HepG2 (cell line): ENCODE results near the gene SPHK1. TPM values are rescaled to one million over a fixed set of nuclear protein-coding genes. Genes with fewer than 3 reads are reported as not detected.

Experiments used
- ARID2 ChIP-seq: sonication (generic); formaldehyde crosslinking; IDR thresholded peaks from 2 replicates; pipeline ENCODE4 v1.8.1; 2022; ENCODE audit warnings: mild to moderate bottlenecking, missing genetic modification reagents, borderline replicate concordance
- CC2D1A ChIP-seq: sonication (generic); formaldehyde crosslinking; IDR thresholded peaks from 2 replicates; pipeline ENCODE4 v1.8.1; 2023; ENCODE audit warnings: mild to moderate bottlenecking, missing genetic modification reagents
- EZH2 ChIP-seq: conservative IDR thresholded peaks from 2 replicates; pipeline ENCODE4 v1.6.1; 2012; ENCODE audit warnings: mild to moderate bottlenecking, low read depth, low read length, moderate library complexity
- GATAD2A ChIP-seq: IDR thresholded peaks from 2 replicates; pipeline ENCODE4 v1.6.1; 2016
- HDAC1 ChIP-seq: sonication (generic); formaldehyde crosslinking; IDR thresholded peaks from 2 replicates; pipeline ENCODE4 v1.5.1; 2020; ENCODE audit warnings: mild to moderate bottlenecking, missing genetic modification reagents
- JUN ChIP-seq: sonication (generic); formaldehyde crosslinking; IDR thresholded peaks from 2 replicates; pipeline ENCODE4 v1.4.0; 2020; ENCODE audit warnings: mild to moderate bottlenecking, missing genetic modification reagents
- NFAT5 ChIP-seq: sonication (generic); formaldehyde crosslinking; IDR thresholded peaks from 2 replicates; pipeline ENCODE4 v1.4.0; 2020; ENCODE audit warnings: missing genetic modification reagents
- PAWR ChIP-seq: sonication (generic); formaldehyde crosslinking; IDR thresholded peaks from 2 replicates; pipeline ENCODE4 v1.4.0; 2020; ENCODE audit warnings: missing genetic modification reagents, mild to moderate bottlenecking, borderline replicate concordance
- PHB2 ChIP-seq: fragments of 450-650 bp; IDR thresholded peaks from 2 replicates; pipeline ENCODE4 v1.6.1; 2018; ENCODE audit not compliant: partially characterized antibody
- TFE3 ChIP-seq: IDR thresholded peaks from 2 replicates; pipeline ENCODE4 v1.6.1; 2016
- U2AF1 ChIP-seq: fragments of 200-400 bp; formaldehyde crosslinking; optimal IDR thresholded peaks from 2 replicates; pipeline ENCODE3; 2017; ENCODE audit warnings: mild to moderate bottlenecking, low read depth, low read length
- ZNF136 ChIP-seq: sonication (generic); formaldehyde crosslinking; IDR thresholded peaks from 2 replicates; pipeline ENCODE4 v1.8.1; 2022; ENCODE audit warnings: low read depth, mild to moderate bottlenecking, moderate library complexity, missing genetic modification reagents
- ZNF143 ChIP-seq: sonication (generic); formaldehyde crosslinking; IDR thresholded peaks from 2 replicates; pipeline ENCODE4 v1.4.0; 2020; ENCODE audit warnings: missing genetic modification reagents
- ZNF543 ChIP-seq: sonication (generic); formaldehyde crosslinking; IDR thresholded peaks from 2 replicates; pipeline ENCODE4 v1.4.0; 2020; ENCODE audit warnings: mild to moderate bottlenecking, missing genetic modification reagents
- ZNF563 ChIP-seq: sonication (generic); formaldehyde crosslinking; IDR thresholded peaks from 2 replicates; pipeline ENCODE4 v1.8.0; 2022; ENCODE audit warnings: mild to moderate bottlenecking, moderate library complexity, missing genetic modification reagents
- ZNF879 ChIP-seq: sonication (generic); formaldehyde crosslinking; IDR thresholded peaks from 2 replicates; pipeline ENCODE4 v1.8.1; 2023; ENCODE audit warnings: missing genetic modification reagents
- ZSCAN20 ChIP-seq: sonication (generic); formaldehyde crosslinking; IDR thresholded peaks from 2 replicates; pipeline ENCODE4 v1.4.0; 2020; ENCODE audit warnings: missing genetic modification reagents, mild to moderate bottlenecking, borderline replicate concordance
- polyA plus RNA-seq, 8 experiments: library from polyadenylated mRNA; depleted of rRNA in 3 of 8; stranded (reverse) in 7 of 8; unstranded in 1 of 8; fragments of >200 nt; fragmentation: Illumina TruSeq in 4 of 8; extraction: Trizol in 4 of 8; gene quantifications; 2 replicates each; pipeline versions ENCODE4 v1.2.1 to v1.2.3, GENCODE V29; 2011 to 2016; ENCODE audit warnings: low read depth in 4 of 8, missing spikeins in 1 of 8, mixed read lengths in 1 of 8; ENCODE audit not compliant: insufficient read depth in 1 of 8
- total RNA-seq, 5 experiments: library from RNA; depleted of rRNA; stranded (reverse); fragments of >200 nt; fragmentation: Illumina TruSeq; extraction: Trizol; gene quantifications; 2 replicates each; pipeline ENCODE4 v1.2.3, GENCODE V29; 2016; ENCODE audit warnings: low read depth in 1 of 5
- TF ChIP-seq, protein P1 (sequence below): IDR thresholded peaks from 2 replicates; pipeline ENCODE4 v1.6.1; 2016; ENCODE audit warnings: missing biosample characterization, missing genetic modification reagents, low read depth
- TF ChIP-seq, protein P2 (sequence below), 2 experiments: fragments of 450-650 bp in 1 of 2; sonication (generic) in 1 of 2; formaldehyde crosslinking; IDR thresholded peaks; 2 replicates each; pipeline versions ENCODE4 v1.5.0 to v1.8.0; 2020 to 2022; ENCODE audit warnings: mild to moderate bottlenecking in 1 of 2, missing genetic modification reagents in 1 of 2

The SPHK1 gene
- total and polyA plus RNA-seq, 2 of the 13 experiments (the other 11 are each of a cell fraction or from before 2014, with no cell fraction given): 129 to 160 TPM

- TF ChIP-seq NFAT5 (0 out of 2 replicates have a peak, but pooled peaks have one; percentile 45), GATAD2A (CRISPR knock-in tag) (no peak; the same call in 1 of the 2 replicates), ZNF879 (CRISPR knock-in tag) (peak; percentile 96), PHB2 (no peak), U2AF1 (peak; percentile 86), JUN (CRISPR knock-in tag) (no peak; the same call in 1 of the 2 replicates), ARID2 (CRISPR knock-in tag) (no peak; the same call in 1 of the 2 replicates), ZSCAN20 (CRISPR knock-in tag) (peak; percentile 26; the same call in 1 of the 2 replicates), EZH2 (no peak), CC2D1A (CRISPR knock-in tag) (no peak; the same call in none of the 2 replicates), PAWR (CRISPR knock-in tag) (no peak), ZNF543 (CRISPR knock-in tag) (no peak), TFE3 (CRISPR knock-in tag) (peak; percentile 70; the same call in 1 of the 2 replicates), ZNF136 (peak; percentile 33; the same call in 1 of the 2 replicates), ZNF143 (peak; percentile 46), HDAC1 (CRISPR knock-in tag) (no peak), ZNF563 (CRISPR knock-in tag) (peak; percentile 83; the same call in 1 of the 2 replicates)
- TF ChIP-seq, protein P1, sequence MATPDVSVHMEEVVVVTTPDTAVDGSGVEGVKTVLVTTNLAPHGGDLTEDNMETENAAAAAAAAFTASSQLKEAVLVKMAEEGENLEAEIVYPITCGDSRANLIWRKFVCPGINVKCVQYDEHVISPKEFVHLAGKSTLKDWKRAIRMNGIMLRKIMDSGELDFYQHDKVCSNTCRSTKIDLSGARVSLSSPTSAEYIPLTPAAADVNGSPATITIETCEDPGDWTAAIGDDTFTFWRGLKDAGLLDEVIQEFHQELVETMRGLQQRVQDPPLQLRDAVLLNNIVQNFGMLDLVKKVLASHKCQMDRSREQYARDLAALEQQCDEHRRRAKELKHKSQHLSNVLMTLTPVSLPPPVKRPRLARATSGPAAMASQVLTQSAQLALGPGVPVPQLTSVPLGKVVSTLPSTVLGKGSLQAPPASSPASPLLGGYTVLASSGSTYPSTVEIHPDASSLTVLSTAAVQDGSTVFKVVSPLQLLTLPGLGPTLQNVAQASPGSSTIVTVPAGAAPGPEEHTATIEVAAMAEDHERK (CRISPR knock-in tag): no peak
- TF ChIP-seq, protein P2, sequence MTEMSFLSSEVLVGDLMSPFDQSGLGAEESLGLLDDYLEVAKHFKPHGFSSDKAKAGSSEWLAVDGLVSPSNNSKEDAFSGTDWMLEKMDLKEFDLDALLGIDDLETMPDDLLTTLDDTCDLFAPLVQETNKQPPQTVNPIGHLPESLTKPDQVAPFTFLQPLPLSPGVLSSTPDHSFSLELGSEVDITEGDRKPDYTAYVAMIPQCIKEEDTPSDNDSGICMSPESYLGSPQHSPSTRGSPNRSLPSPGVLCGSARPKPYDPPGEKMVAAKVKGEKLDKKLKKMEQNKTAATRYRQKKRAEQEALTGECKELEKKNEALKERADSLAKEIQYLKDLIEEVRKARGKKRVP (CRISPR knock-in tag; IDR thresholded peaks at IDR 0.05): peak in 1 of 2 experiments; percentile 61; a peak in 2 of 4 replicates
Observed at GRCh38 chr17:76382803-76383545, 1.4 kb upstream of the SPHK1 start (continued).
